Erythroblast (primary cell): ENCODE data around the gene TXNDC11.

ENCODE experiments used
- GATA1 ChIP-seq: IDR thresholded peaks from 2 replicates; pipeline ENCODE4 v1.6.1; 2011; ENCODE audit warnings: low read depth, mild to moderate bottlenecking, control low read depth, low read length, moderate library complexity
- POLR2A ChIP-seq: IDR thresholded peaks from 2 replicates; pipeline ENCODE4 v1.6.1; 2011; ENCODE audit warnings: mild to moderate bottlenecking, low read length

GRCh38 chr16:11691771-11692170, 50.9 kb downstream of the TXNDC11 start:
- TF ChIP-seq POLR2A = no peak
- no peak for TF ChIP-seq GATA1
